HL-60 (cell line): ENCODE results near the gene CCDC124.
"Not testable (repeated sequence)": the region's sequence is repeated elsewhere in the genome, so short reads cannot be mapped to it uniquely, and the experiment has no call there.

Experiments used
- CTCF ChIP-seq: IDR thresholded peaks from one replicate; pipeline ENCODE4 v1.5.1; 2011; ENCODE audit warnings: low read length, control low read depth, inconsistent platforms; ENCODE audit not compliant: insufficient read depth
- GABPA ChIP-seq: IDR thresholded peaks from 2 replicates; pipeline ENCODE4 v1.6.1; 2012; ENCODE audit warnings: low read depth
- POLR2AphosphoS5 ChIP-seq: IDR thresholded peaks from 2 replicates; pipeline ENCODE4 v1.6.1; 2012; ENCODE audit warnings: low read depth
- REST ChIP-seq: IDR thresholded peaks from 2 replicates; pipeline ENCODE4 v1.6.1; 2012; ENCODE audit warnings: low read depth; ENCODE audit not compliant: insufficient replicate concordance

DNA sequence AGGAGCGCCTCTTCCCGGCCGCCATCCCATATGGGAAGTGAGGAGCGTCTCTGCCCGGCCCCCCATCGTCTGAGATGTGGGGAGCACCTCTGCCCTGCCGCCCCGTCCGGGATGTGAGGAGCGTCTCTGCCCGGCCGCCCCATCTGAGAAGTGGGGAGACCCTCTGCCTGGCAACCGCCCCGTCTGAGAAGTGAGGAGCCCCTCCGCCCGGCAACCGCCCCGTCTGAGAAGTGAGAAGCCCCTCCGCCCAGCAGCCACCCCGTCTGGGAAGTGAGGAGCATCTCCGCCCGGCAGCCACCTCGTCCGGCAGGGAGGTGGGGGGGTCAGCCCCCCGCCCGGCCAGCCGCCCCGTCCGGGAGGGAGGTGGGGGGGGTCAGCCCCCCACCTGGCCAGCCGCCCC lies 14.7 kb upstream of the CCDC124 start:
- TF ChIP-seq CTCF, POLR2AphosphoS5, REST, GABPA: not testable (repeated sequence)
